GM18517 (cell line): ENCODE data around the gene CCDC188.

Experiments
- ATAC-seq: cut with Tn5 transposase; IDR thresholded peaks from one replicate; pipeline ENCODE4 v1.9.1; 2021; ENCODE audit warnings: mild to moderate bottlenecking, moderate library complexity; ENCODE audit not compliant: unreplicated experiment

CCDC188 gene

GRCh38 chr22:20108757-20109230 is 42.1 kb downstream of the CCDC188 start:
- ATAC-seq = no peak

- ATAC-seq = no peak
These were observed 42.7 kb downstream of the CCDC188 start for GRCh38 chr22:20107951-20108756.

- ATAC-seq = no peak
These were observed 43.4 kb downstream of the CCDC188 start for GRCh38 chr22:20107471-20107901.

DNA sequence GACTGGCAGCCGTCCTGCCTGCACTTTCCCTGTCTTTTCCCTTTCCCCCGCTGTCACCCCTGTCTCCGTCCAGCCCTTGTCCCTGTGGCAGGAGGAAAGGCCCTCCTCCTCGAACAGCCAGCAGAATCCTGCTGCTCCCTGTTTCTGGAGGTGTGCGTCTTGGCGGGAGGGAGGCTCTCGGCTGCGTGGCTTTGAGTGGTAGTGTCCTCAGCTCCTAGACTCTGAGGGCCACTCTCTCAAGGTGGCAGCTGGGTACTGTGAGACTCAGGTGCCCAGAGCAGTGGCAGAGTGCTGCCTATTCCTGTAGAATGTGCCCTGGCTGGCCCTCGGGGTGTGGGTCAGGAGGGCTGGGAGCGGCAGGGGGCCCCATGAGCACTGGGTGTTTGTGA is 44.0 kb downstream of the CCDC188 start:
- ATAC-seq = no peak

- ATAC-seq = no peak
These were observed 44.5 kb downstream of the CCDC188 start for GRCh38 chr22:20106205-20106848.

DNA sequence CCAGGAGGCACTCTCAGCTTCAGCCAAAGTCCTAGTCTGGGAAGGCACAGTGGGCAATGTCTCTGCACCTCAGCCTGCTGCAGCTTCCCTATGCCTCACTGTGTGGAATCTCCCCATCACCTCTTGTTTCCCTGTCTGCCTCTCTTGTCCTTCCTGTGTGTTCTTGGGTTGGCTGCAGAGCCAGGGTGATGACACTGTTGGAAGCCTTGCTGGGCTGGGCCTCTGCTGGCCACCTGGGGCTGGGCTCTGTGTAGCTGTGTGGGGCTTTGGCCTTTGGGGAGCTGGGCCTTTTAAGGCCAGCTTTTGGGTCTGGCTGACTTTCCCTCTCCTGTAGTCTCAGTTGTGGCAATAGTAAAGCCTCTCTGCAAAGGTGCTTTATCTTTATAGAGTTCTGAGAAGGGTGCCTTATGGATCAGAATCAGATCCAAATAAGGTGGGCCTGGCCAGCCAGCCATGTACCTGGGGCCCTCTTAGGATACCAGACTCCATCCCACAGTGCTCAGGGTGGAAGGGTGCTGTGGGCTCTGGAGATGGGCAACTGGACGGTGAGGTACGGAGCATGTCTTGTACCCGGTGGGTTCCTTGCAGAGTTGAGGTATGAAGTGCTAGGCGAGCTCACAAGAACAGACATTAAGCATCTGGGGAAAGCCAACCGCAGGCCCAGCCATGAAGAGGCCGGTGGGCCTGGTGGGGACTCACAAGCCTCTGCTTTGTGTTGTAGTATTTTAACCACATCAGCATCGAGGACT is 45.2 kb downstream of the CCDC188 start:
- no peak for ATAC-seq

DNA sequence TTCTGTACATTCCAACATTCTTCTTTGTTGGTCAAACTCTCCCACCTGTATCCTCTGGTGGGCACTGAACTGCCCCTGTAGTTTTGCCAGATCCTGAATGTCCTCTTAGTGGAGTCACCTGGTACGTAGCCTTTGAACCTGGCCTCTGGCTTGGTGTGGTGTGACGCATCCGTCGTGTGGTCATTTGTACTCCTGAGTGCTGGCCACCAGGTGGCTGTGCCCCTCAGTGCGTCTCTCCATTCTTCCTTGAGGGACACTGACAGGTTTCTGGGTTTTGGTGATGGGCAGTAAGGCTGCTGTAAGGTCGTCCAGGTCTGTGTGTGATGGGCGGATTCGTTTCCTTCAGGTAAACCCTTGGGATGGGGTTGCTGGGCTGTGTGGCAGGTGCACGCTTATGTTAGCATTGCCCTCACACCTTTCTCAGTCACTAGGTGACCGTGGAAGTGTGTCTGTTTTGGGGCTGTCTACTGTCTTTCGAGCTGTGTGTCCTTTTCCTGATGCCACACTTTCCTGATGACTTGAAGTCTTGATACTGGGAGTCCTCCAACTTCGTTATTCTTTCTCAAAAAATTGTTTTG is 48.6 kb downstream of the CCDC188 start:
- ATAC-seq = no peak

DNA sequence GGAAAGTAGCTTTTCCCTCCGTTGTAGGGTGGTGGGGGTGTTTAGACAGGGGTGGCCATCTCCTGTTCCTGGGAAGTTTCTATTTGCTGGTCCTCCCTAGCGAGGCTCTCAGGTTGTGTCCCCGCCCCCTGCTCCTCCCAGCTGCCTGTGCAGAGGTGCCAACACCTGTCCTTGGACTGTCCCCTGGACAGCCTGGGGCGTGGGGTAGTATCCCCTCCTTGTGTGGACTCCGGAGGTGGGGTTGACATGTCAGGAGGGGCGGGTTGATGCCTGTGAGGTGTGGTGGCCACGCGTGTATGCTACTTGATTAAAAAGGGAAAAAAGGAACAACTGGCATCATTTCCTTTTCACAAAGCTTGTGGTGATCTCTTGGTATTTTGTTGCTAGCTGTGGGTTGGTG is 49.2 kb downstream of the CCDC188 start:
- no peak for ATAC-seq

DNA sequence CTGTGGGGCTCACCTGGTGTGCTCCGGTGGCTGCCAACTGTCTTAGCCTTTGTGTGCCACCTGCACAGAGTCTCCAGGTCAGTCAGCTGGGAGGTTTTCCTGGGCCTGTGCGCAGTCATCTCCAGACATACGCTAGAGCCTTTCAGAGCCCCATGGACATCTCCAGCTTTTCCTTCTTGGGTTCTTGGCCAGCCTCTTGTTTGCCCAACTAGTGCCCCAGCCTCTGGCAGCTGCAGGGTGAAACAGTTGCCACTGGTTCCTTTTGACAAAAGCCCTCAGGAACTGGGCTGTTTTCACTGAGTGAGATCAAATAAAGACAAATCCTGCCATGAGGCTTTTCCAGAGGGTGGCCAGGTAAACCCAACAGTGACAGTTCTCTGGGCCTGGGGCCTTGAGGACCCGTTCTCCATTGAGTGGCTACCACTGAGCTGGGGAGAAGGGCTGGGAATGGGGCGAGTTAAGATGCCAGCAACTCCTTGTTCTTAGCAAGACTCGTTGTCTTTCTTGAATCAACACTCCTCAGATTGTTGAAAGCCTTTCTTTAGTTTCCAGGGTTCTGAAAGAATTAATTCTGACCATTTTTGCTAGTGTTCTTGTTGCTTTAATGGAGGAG is 51.6 kb downstream of the CCDC188 start:
- ATAC-seq = no peak
